Liver (tissue), 9 donors: ENCODE data around the gene FSTL1. TPM values are rescaled to one million over a fixed set of nuclear protein-coding genes. Genes with fewer than 3 reads are reported as not detected.

Source experiments
- DNase-seq: peaks from one replicate; pipeline ENCODE4 v3.0.0-alpha.2; 2017; ENCODE audit warnings: low spot score
- H3K27ac ChIP-seq, 2 donors: one replicate each; pipeline ENCODE4 v1.7.0; 2013; ENCODE audit warnings: inconsistent platforms in 2 of 2, low read length in 2 of 2, control low read depth in 1 of 2, low read depth in 1 of 2, mild to moderate bottlenecking in 1 of 2
- H3K27me3 ChIP-seq, 4 donors: one replicate each; pipeline versions ENCODE4 v1.6.1 to v1.7.0; 2013; ENCODE audit warnings: low read length in 3 of 4, inconsistent platforms in 1 of 4, mild to moderate bottlenecking in 1 of 4, moderate library complexity in 1 of 4; ENCODE audit not compliant: control insufficient read depth in 4 of 4, insufficient read depth in 4 of 4
- H3K36me3 ChIP-seq, 4 donors: one replicate each; pipeline versions ENCODE4 v1.6.1 to v1.7.0; 2013; ENCODE audit warnings: low read length in 3 of 4, mild to moderate bottlenecking in 3 of 4, low read depth in 1 of 4, moderate library complexity in 1 of 4; ENCODE audit not compliant: control insufficient read depth in 4 of 4, insufficient read depth in 3 of 4
- H3K4me1 ChIP-seq, 4 donors: one replicate each; pipeline versions ENCODE4 v1.6.1 to v1.7.0; 2013; ENCODE audit warnings: low read length in 3 of 4, mild to moderate bottlenecking in 3 of 4, moderate library complexity in 1 of 4; ENCODE audit not compliant: control insufficient read depth in 4 of 4, insufficient read depth in 4 of 4
- H3K4me3 ChIP-seq, 3 donors: one replicate each; pipeline versions ENCODE4 v1.6.1 to v1.7.0; 2013; ENCODE audit warnings: low read length in 3 of 3, control low read depth in 1 of 3, low read depth in 1 of 3, mild to moderate bottlenecking in 1 of 3
- H3K9ac ChIP-seq, 2 donors: one replicate each; pipeline ENCODE4 v1.7.0; 2013; ENCODE audit warnings: low read length in 2 of 2, mild to moderate bottlenecking in 2 of 2, moderate library complexity in 2 of 2, control low read depth in 1 of 2, low read depth in 1 of 2
- H3K9me3 ChIP-seq, 4 donors: one replicate each; pipeline versions ENCODE4 v1.6.1 to v1.7.0; 2013; ENCODE audit warnings: low read length in 3 of 4; ENCODE audit not compliant: control insufficient read depth in 4 of 4
- ATF3 ChIP-seq: IDR thresholded peaks from 2 replicates; pipeline ENCODE4 v1.6.1; 2016; ENCODE audit warnings: antibody characterized with exemption
- CTCF ChIP-seq: fragments of 150-350 bp; IDR thresholded peaks from 2 replicates; pipeline ENCODE4 v1.5.1; 2017; ENCODE audit warnings: improper control_type of control experiment, low read depth, low read length; ENCODE audit not compliant: missing input control
- EGR1 ChIP-seq, 2 donors: IDR thresholded peaks; 2 replicates each; pipeline ENCODE4 v1.6.1; 2016 to 2018; ENCODE audit warnings: antibody characterized with exemption in 2 of 2, low read depth in 2 of 2
- FOXA1 ChIP-seq: IDR thresholded peaks from 2 replicates; pipeline ENCODE4 v1.6.1; 2016; ENCODE audit warnings: antibody characterized with exemption
- FOXA2 ChIP-seq: IDR thresholded peaks from 2 replicates; pipeline ENCODE4 v1.6.1; 2016; ENCODE audit warnings: antibody characterized with exemption
- GABPA ChIP-seq, 2 donors: IDR thresholded peaks in 1 of 2; conservative IDR thresholded peaks in 1 of 2; 2 replicates each; pipeline ENCODE4 v1.6.1; 2016; ENCODE audit warnings: antibody characterized with exemption in 2 of 2, mild to moderate bottlenecking in 1 of 2, moderate library complexity in 1 of 2
- HNF4A ChIP-seq, 2 donors: conservative IDR thresholded peaks; 2 replicates each; pipeline ENCODE4 v1.6.1; 2016; ENCODE audit warnings: antibody characterized with exemption in 2 of 2, mild to moderate bottlenecking in 2 of 2
- HNF4G ChIP-seq: IDR thresholded peaks from 2 replicates; pipeline ENCODE4 v1.6.1; 2016; ENCODE audit warnings: antibody characterized with exemption
- JUND ChIP-seq, 2 donors: IDR thresholded peaks; 2 replicates each; pipeline ENCODE4 v1.6.1; 2016; ENCODE audit warnings: antibody characterized with exemption in 2 of 2
- MAX ChIP-seq: IDR thresholded peaks from 2 replicates; pipeline ENCODE4 v1.6.1; 2016; ENCODE audit warnings: antibody characterized with exemption
- NR2F2 ChIP-seq: IDR thresholded peaks from 2 replicates; pipeline ENCODE4 v1.6.1; 2016; ENCODE audit warnings: antibody characterized with exemption
- RAD21 ChIP-seq, 2 donors: IDR thresholded peaks; 2 replicates each; pipeline ENCODE4 v1.6.1; 2016; ENCODE audit warnings: antibody characterized with exemption in 2 of 2, mild to moderate bottlenecking in 2 of 2
- REST ChIP-seq: IDR thresholded peaks from 2 replicates; pipeline ENCODE4 v1.6.1; 2016; ENCODE audit warnings: antibody characterized with exemption, mild to moderate bottlenecking
- RXRA ChIP-seq, 2 donors: IDR thresholded peaks; 2 replicates each; pipeline ENCODE4 v1.6.1; 2017 to 2018; ENCODE audit warnings: antibody characterized with exemption in 2 of 2, mild to moderate bottlenecking in 1 of 2
- SP1 ChIP-seq: IDR thresholded peaks from 2 replicates; pipeline ENCODE4 v1.6.1; 2018; ENCODE audit warnings: antibody characterized with exemption, mild to moderate bottlenecking
- TAF1 ChIP-seq: conservative IDR thresholded peaks from 2 replicates; pipeline ENCODE4 v1.6.1; 2016; ENCODE audit warnings: antibody characterized with exemption, mild to moderate bottlenecking
- YY1 ChIP-seq: IDR thresholded peaks from 2 replicates; pipeline ENCODE4 v1.6.1; 2016; ENCODE audit warnings: antibody characterized with exemption, mild to moderate bottlenecking
- ZBTB33 ChIP-seq: IDR thresholded peaks from 2 replicates; pipeline ENCODE4 v1.6.1; 2016; ENCODE audit warnings: antibody characterized with exemption
- WGBS: extraction: QIAGEN DNeasy Blood & Tissue Kit; methylation state at CpG from one replicate; pipeline ENCODE4 v1.1.7; 2013; 5-methylcytosine and 5-hydroxymethylcytosine counted together
- polyA plus RNA-seq, 2 donors: library from polyadenylated mRNA; stranded (reverse) in 1 of 2; unstranded in 1 of 2; fragments of 200-250 nt in 1 of 2; fragments of >200 nt in 1 of 2; fragmentation: Nextera tagmentation in 1 of 2; extraction: Ambion mirVana in 1 of 2; gene quantifications; one replicate each; pipeline versions ENCODE4 v1.2.1 to v1.2.3, GENCODE V29; 2013 to 2015
- total RNA-seq, 2 donors: library from RNA; depleted of rRNA; stranded (reverse); fragments of >200 nt; gene quantifications; one replicate each; pipeline ENCODE4 v1.2.3, GENCODE V29; 2014
- donor health status: healthy.
- donor health status: healthy.
- donor health status: healthy.
- donor health status: healthy.
- donor health status: healthy.

Gene FSTL1
- total and polyA plus RNA-seq, 4 donors, result 9.6 to 67.5 (median 24.6) TPM

- Histone ChIP-seq H3K27me3 (no peaks in the 10 kb centered on the region), H3K27ac (no peak overlapping the region), H3K9ac (no peak overlapping the region), H3K36me3 (peaks cover 0 to 6% (median 2%) of the 10 kb centered on the region in 4 donors), H3K4me1 (no peaks in the 10 kb centered on the region), H3K4me3 (no peak overlapping the region), H3K9me3 (no peaks in the 10 kb centered on the region)
- no peak for DNase-seq
- no peak for TF ChIP-seq FOXA2
- TF ChIP-seq HNF4A (conservative IDR thresholded peaks at IDR 0.05), result no peak
- TF ChIP-seq HNF4G, result no peak
- TF ChIP-seq NR2F2, result no peak
- no peak for TF ChIP-seq SP1
- TF ChIP-seq ZBTB33, result no peak
- TF ChIP-seq MAX, result no peak
- TF ChIP-seq RXRA (IDR thresholded peaks at IDR 0.05), result no peak
- no peak for TF ChIP-seq GABPA (IDR thresholded peaks at IDR 0.05 in 1 of 2, conservative IDR thresholded peaks at IDR 0.05 in 1 of 2)
- whole genome bisulfite sequencing, result 66% methylated on average over 4 of the region's 4 CpGs
Observed at GRCh38 chr3:120393243-120393642, 57.5 kb downstream of the FSTL1 start.

- TF ChIP-seq GABPA (IDR thresholded peaks at IDR 0.05 in 1 of 2, conservative IDR thresholded peaks at IDR 0.05 in 1 of 2), result no peak
- no peak for TF ChIP-seq NR2F2
- no peak for TF ChIP-seq HNF4G
- TF ChIP-seq HNF4A (conservative IDR thresholded peaks at IDR 0.05), result no peak
- TF ChIP-seq SP1, result no peak
- no peak for TF ChIP-seq REST
- no peak for TF ChIP-seq ZBTB33
- no peak for TF ChIP-seq RXRA (IDR thresholded peaks at IDR 0.05)
- no peak for TF ChIP-seq FOXA1
- TF ChIP-seq CTCF, result no peak
- no peak for TF ChIP-seq FOXA2
- TF ChIP-seq RAD21 (IDR thresholded peaks at IDR 0.05), result no peak
- no peak for TF ChIP-seq EGR1 (IDR thresholded peaks at IDR 0.05; ENCODE audit: low read depth in 2 of 2)
- TF ChIP-seq TAF1, result no peak
- TF ChIP-seq JUND (IDR thresholded peaks at IDR 0.05), result no peak
- no peak for TF ChIP-seq YY1
- no peak for TF ChIP-seq MAX
- TF ChIP-seq ATF3, result no peak
- H3K4me1 ChIP-seq, result no peaks in the 10 kb centered on the region
- no peaks in the 10 kb centered on the region for H3K36me3 ChIP-seq
- H3K9me3 ChIP-seq, result peaks cover 0 to 1% (median 0%) of the 10 kb centered on the region in 4 donors
- H3K4me3 ChIP-seq, result no peak overlapping the region
- H3K9ac ChIP-seq, result no peak overlapping the region
- WGBS, result 78% methylated on average over 2 of the region's 2 CpGs
- no peak overlapping the region for H3K27ac ChIP-seq
- no peak for DNase-seq
- H3K27me3 ChIP-seq, result no peaks in the 10 kb centered on the region
Observed at GRCh38 chr3:120382941-120383447, 67.8 kb downstream of the FSTL1 start.
